ENCODE data around the gene NME8. TPM values are rescaled to one million over a fixed set of nuclear protein-coding genes. Genes with fewer than 3 reads are reported as not detected.

NME8 gene
- total and polyA plus RNA-seq, 2 of the 4 experiments (the other 2 are of a cell fraction): not detected

DNA sequence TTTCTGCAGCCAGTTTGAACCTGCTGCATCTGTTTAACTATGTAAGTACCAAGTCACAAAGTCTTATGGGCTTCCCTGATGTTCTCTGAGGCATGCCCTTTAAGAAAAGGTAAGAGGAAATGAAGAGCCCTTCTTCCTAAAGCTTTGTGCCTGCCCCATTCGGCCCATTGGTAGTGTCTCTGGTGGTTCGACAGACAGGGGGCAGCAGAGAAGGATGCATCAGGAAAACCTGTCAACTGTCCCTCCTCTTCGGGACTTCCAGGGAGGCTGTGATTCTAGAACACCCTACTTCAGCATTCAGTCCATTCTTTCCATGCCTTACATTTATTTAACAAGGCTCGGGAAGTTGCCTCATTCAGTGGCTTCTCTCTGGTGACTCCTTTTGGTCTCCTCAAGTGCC, 70.1 kb downstream of the NME8 start:
- WGBS, 2 experiments (ENCODE audit: extremely low coverage in 2 of 2, insufficient read length in 1 of 2): no CpG with 5 or more reads among the region's 4 CpGs
- H4K8ac ChIP-seq (ENCODE audit: low read depth in 2 of 2, low read length in 2 of 2): no peak overlapping the region

More for the DNA sequence above, 70.1 kb downstream of the NME8 start:
- TF ChIP-seq MAZ (IDR thresholded peaks at IDR 0.05; ENCODE audit: borderline replicate concordance, low read depth, low read length): no peak
- TF ChIP-seq, protein P1, sequence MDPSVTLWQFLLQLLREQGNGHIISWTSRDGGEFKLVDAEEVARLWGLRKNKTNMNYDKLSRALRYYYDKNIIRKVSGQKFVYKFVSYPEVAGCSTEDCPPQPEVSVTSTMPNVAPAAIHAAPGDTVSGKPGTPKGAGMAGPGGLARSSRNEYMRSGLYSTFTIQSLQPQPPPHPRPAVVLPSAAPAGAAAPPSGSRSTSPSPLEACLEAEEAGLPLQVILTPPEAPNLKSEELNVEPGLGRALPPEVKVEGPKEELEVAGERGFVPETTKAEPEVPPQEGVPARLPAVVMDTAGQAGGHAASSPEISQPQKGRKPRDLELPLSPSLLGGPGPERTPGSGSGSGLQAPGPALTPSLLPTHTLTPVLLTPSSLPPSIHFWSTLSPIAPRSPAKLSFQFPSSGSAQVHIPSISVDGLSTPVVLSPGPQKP (IDR thresholded peaks at IDR 0.05; ENCODE audit: borderline replicate concordance, low read depth, low read length): no peak
- TF ChIP-seq RCOR1 (IDR thresholded peaks at IDR 0.05; ENCODE audit: insufficient replicate concordance, low read length): no peak
- no peak for TF ChIP-seq RAD21 (IDR thresholded peaks at IDR 0.05; ENCODE audit: low read length)
- no peak for TF ChIP-seq RFX5 (IDR thresholded peaks at IDR 0.05; ENCODE audit: low read depth, low read length)
- TF ChIP-seq, protein P2, sequence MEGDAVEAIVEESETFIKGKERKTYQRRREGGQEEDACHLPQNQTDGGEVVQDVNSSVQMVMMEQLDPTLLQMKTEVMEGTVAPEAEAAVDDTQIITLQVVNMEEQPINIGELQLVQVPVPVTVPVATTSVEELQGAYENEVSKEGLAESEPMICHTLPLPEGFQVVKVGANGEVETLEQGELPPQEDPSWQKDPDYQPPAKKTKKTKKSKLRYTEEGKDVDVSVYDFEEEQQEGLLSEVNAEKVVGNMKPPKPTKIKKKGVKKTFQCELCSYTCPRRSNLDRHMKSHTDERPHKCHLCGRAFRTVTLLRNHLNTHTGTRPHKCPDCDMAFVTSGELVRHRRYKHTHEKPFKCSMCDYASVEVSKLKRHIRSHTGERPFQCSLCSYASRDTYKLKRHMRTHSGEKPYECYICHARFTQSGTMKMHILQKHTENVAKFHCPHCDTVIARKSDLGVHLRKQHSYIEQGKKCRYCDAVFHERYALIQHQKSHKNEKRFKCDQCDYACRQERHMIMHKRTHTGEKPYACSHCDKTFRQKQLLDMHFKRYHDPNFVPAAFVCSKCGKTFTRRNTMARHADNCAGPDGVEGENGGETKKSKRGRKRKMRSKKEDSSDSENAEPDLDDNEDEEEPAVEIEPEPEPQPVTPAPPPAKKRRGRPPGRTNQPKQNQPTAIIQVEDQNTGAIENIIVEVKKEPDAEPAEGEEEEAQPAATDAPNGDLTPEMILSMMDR (conservative IDR thresholded peaks at IDR 0.05; ENCODE audit: low read depth, low read length): no peak
- TF ChIP-seq NFE2L2 (IDR thresholded peaks at IDR 0.05; ENCODE audit: low read depth, low read length): no peak
- Histone ChIP-seq H3K23ac (ENCODE audit: low read depth, low read length) (no peak overlapping the region), H3K18ac (ENCODE audit: low read depth, low read length) (no peak overlapping the region), H3K36me3 (ENCODE audit: control insufficient read depth, insufficient read depth, low read length) (no peaks in the 10 kb centered on the region), H3K56ac (ENCODE audit: extremely low read depth, insufficient read depth, low read length) (no peak overlapping the region), H2AK5ac (ENCODE audit: low read depth, low read length) (no peak overlapping the region), H3K9me1 (ENCODE audit: insufficient read depth, low read length) (no peaks in the 10 kb centered on the region), H2AFZ (replicated peaks; ENCODE audit: low read length, poor library complexity) (no peak overlapping the region), H4K20me1 (ENCODE audit: insufficient read depth, low read length) (no peaks in the 10 kb centered on the region), H2BK15ac (ENCODE audit: low read depth, low read length) (no peak overlapping the region), H4K5ac (ENCODE audit: low read depth, low read length) (no peak overlapping the region), H3K27ac (ENCODE audit: insufficient read depth, low read length) (no peak overlapping the region), H3K79me1 (ENCODE audit: low read depth in 1 of 2, low read length in 2 of 2) (no peaks in the 10 kb centered on the region), H4K91ac (ENCODE audit: insufficient read depth, low read depth, low read length) (no peak overlapping the region), H2BK5ac (ENCODE audit: low read depth, low read length, poor library complexity, severe bottlenecking) (no peak overlapping the region), H2AK9ac (replicated peaks; ENCODE audit: low read depth, low read length, poor library complexity) (no peak overlapping the region), H3K9ac (ENCODE audit: low read depth, low read length) (no peak overlapping the region), H3K27me3 (ENCODE audit: control insufficient read depth, insufficient read depth, low read length) (peaks cover 3% of the 10 kb centered on the region; the same call in 1 of the 2 replicates), H3K14ac (replicated peaks; ENCODE audit: low read depth, low read length) (no peak overlapping the region), H3K4me1 (ENCODE audit: control insufficient read depth, insufficient read depth, low read length) (no peaks in the 10 kb centered on the region), H2BK120ac (ENCODE audit: low read depth, low read length) (no peak overlapping the region), H3K9me3 (ENCODE audit: control insufficient read depth, insufficient read depth, low read length) (no peaks in the 10 kb centered on the region), H3K4me3 (ENCODE audit: insufficient read depth, low read depth, low read length) (no peak overlapping the region), H2BK20ac (ENCODE audit: low read depth, low read length) (no peak overlapping the region), H3K4ac (ENCODE audit: low read depth, low read length) (no peak overlapping the region), H3K4me2 (ENCODE audit: low read depth, low read length) (no peak overlapping the region)
- CTCF ChIA-PET: interaction anchor here (0.6 kb wide), 1 partner anchor 17 kb away, joined by 8 read pairs; no protein-coding TSS in a partner anchor
- in situ Hi-C loops (cut with MboI; ENCODE audit: low sequenced_read_pairs) (no loop called here), intact Hi-C loops (cut with micrococcal nuclease) (no loop called here), dilution Hi-C loops (cut with HindIII; ENCODE audit: low sequenced_read_pairs, unreplicated experiment) (no loop called here)
- POLR2A ChIA-PET (ENCODE audit: unreplicated experiment): no interaction called here
- ATAC-seq (ENCODE audit: low read depth) (no peak), DNase-seq (no peak)
- BruUV-seq (replicated peaks): no TSS peak

Data from IMR-90 (cell line).